Peyer's patch (tissue), 4 donors: ENCODE data around the gene ZNF57. TPM values are rescaled to one million over a fixed set of nuclear protein-coding genes. Genes with fewer than 3 reads are reported as not detected.
A peak's percentile ranks its signal among the peaks of the same experiment; 100 is the strongest.
"Not testable (repeated sequence)": the region's sequence is repeated elsewhere in the genome, so short reads cannot be mapped to it uniquely, and the experiment has no call there.

Experiments
- DNase-seq, 3 donors: peaks; one replicate each; pipeline ENCODE4 v3.0.0-alpha.2; 2017 to 2019
- H3K27ac ChIP-seq, 4 donors: fragments of 200-600 bp; sonication (generic); one replicate each; pipeline ENCODE4 v1.5.1; 2016 to 2019
- H3K27me3 ChIP-seq, 2 donors: fragments of 200-600 bp; sonication (generic); one replicate each; pipeline ENCODE4 v1.5.1; 2019
- H3K36me3 ChIP-seq, 3 donors: fragments of 200-600 bp; sonication (generic); one replicate each; pipeline ENCODE4 v1.5.1; 2016 to 2019
- H3K4me1 ChIP-seq, 4 donors: fragments of 200-600 bp; sonication (generic); one replicate each; pipeline ENCODE4 v1.5.1; 2016 to 2019
- H3K4me3 ChIP-seq, 4 donors: fragments of 200-600 bp; sonication (generic); 1 replicate in 3 of 4; 2 replicates in 1 of 4; pipeline ENCODE4 v1.5.1; 2016 to 2019; ENCODE audit warnings: mild to moderate bottlenecking in 1 of 4
- H3K9me3 ChIP-seq, 4 donors: fragments of 200-600 bp; sonication (generic); one replicate each; pipeline ENCODE4 v1.5.1; 2016 to 2019; ENCODE audit warnings: mild to moderate bottlenecking in 1 of 4
- CTCF ChIP-seq, 6 experiments: fragments of 450-650 bp in 4 of 6; fragments of 200-600 bp in 2 of 6; sonication (generic) in 1 of 6; IDR thresholded peaks; one replicate each; pipeline ENCODE4 v1.5.1; 2017 to 2019; ENCODE audit warnings: antibody characterized with exemption in 6 of 6, mild to moderate bottlenecking in 3 of 6, moderate library complexity in 1 of 6
- POLR2A ChIP-seq, 2 donors: fragments of 450-650 bp; IDR thresholded peaks; one replicate each; pipeline ENCODE4 v1.5.1; 2017; ENCODE audit warnings: antibody characterized with exemption in 2 of 2, mild to moderate bottlenecking in 2 of 2, moderate library complexity in 2 of 2
- total RNA-seq, 4 donors: library from RNA; depleted of rRNA; stranded (reverse); fragments of >200 nt; gene quantifications; one replicate each; pipeline ENCODE4 v1.1.0, GENCODE V29; 2016

ZNF57 gene
- total RNA-seq, 4 donors from 2014 or later, result 2.5 to 24.1 (median 19.3) TPM

DNA sequence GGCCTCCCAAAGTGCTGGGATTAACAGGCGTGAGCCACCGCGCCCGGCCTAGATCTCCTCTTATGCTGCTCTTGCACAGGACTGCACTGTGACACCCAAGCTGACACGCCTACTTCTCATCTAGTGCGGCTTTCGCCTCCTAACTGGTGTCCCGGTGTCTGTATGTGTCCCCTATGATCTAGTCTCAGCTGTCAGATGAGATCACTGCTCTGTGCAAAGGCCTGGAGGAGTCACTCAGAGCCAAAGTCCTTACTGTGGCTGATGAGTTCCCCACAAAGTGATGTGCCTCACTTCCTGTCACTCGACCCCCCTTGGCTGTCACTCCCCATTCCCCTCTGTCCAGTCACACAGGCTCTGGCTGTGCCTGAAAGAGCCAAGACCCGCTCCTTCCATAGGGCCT lies 31.1 kb upstream of the ZNF57 start:
- no peaks in the 10 kb centered on the region for H3K4me1 ChIP-seq
- H3K36me3 ChIP-seq, result no peaks in the 10 kb centered on the region
- H3K27me3 ChIP-seq, result no peaks in the 10 kb centered on the region
- no peaks in the 10 kb centered on the region for H3K9me3 ChIP-seq
- no peak overlapping the region for H3K4me3 ChIP-seq
- no peak for DNase-seq
- H3K27ac ChIP-seq, result no peak overlapping the region
- TF ChIP-seq POLR2A (IDR thresholded peaks at IDR 0.05) (no peak), CTCF (IDR thresholded peaks at IDR 0.05) (no peak)

DNA sequence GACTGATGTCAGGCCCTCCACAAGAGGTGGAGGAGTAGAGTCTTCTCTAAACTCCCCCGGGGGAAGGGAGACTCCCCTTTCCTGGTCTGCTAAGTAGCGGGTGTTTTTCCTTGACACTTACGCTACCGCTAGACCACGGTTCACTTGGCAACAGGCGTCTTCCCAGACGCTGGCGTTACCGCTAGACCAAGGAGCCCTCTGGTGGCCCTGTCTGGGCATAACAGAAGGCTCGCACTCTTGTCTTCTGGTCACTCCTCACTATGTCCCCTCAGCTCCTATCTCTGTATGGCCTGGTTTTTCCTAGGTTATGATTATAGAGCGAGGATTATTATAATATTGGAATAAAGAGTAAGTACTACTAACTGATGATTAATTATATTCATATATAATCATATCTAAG lies 28.6 kb upstream of the ZNF57 start:
- TF ChIP-seq CTCF (IDR thresholded peaks at IDR 0.05), result peak in 5 of 6 experiments; percentile 13 to 45 (median 31)
- not testable (repeated sequence) for H3K4me1 ChIP-seq, H3K4me3 ChIP-seq, H3K36me3 ChIP-seq, DNase-seq, H3K27me3 ChIP-seq, H3K27ac ChIP-seq
- peaks cover 0 to 11% (median 2%) of the 10 kb centered on the region in 4 donors for H3K9me3 ChIP-seq

- no peak for DNase-seq
- no peak overlapping the region for H3K27ac ChIP-seq
- H3K4me1 ChIP-seq, result no peaks in the 10 kb centered on the region
- TF ChIP-seq CTCF (IDR thresholded peaks at IDR 0.05) (no peak), POLR2A (IDR thresholded peaks at IDR 0.05) (no peak)
- no peak overlapping the region for H3K4me3 ChIP-seq
- H3K36me3 ChIP-seq, result no peaks in the 10 kb centered on the region
- H3K9me3 ChIP-seq, result peaks cover 0 to 29% (median 15%) of the 10 kb centered on the region in 4 donors
- H3K27me3 ChIP-seq, result no peaks in the 10 kb centered on the region
These were observed 23.1 kb upstream of the ZNF57 start for GRCh38 chr19:2877398-2878331.

DNA sequence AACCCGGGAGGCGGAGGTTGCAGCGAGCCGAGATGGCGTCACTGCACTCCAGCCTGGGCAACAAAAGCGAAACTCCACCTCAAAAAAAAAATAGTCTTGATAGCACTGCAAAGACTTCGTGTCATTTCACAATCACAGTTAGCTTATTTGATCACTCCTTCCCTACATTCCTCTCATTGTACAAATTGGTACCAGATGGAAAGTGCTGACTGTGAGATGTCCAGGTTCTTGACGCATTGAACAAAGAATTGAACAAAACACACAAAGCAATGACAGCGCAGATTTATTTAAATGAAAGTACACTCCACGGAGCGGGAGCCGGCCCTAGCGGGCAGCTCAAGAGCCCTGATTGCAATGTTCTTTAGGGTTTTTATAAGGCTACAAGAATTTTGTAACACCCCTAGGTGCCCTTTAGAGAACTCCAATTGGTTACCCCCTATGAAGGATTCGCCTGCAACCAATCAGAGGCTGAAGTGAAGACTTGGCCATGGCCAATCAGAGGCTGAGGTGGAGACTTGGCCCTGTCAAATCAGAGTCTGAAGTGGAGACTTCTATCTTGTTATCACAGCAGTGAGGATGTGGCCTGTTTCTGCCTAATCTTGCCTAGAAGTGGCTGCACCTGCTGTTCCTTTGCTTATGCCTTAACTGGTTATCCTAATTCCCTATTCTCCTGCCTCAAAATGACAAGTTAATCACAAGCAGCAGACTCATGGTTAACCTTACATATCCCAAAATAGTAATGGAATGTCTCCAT lies 16.9 kb upstream of the ZNF57 start:
- H3K4me1 ChIP-seq, result no peaks in the 10 kb centered on the region
- no peak for DNase-seq
- H3K36me3 ChIP-seq, result no peaks in the 10 kb centered on the region
- peaks cover 0 to 6% (median 1%) of the 10 kb centered on the region in 4 donors for H3K9me3 ChIP-seq
- H3K27ac ChIP-seq, result no peak overlapping the region
- no peak overlapping the region for H3K4me3 ChIP-seq
- TF ChIP-seq POLR2A (IDR thresholded peaks at IDR 0.05), result no peak
- TF ChIP-seq CTCF (IDR thresholded peaks at IDR 0.05), result no peak
- no peaks in the 10 kb centered on the region for H3K27me3 ChIP-seq

DNA sequence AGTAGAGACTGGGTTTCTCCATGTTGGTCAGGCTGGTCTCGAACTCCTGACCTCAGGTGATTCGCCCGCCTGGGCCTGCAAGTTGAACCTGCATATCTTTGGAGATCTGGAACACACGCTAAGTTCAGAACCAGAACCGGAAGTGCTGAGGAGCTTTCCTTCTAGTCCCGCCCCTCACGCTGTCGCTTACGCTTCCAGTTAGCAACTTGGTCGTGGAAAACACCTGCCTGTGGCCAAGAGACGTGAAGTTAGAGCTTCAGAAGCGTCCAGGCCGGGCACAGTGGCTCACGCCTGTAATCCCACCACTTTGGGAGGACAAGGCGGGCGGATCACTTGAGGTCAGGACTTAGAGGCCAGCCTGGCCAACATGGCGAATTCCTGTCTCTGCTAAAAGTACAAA lies 15.0 kb upstream of the ZNF57 start:
- TF ChIP-seq CTCF (IDR thresholded peaks at IDR 0.05) (no peak), POLR2A (IDR thresholded peaks at IDR 0.05) (no peak)
- Histone ChIP-seq H3K36me3 (no peaks in the 10 kb centered on the region), H3K27ac (no peak overlapping the region)

More for the DNA sequence above, 15.0 kb upstream of the ZNF57 start:
- no peak overlapping the region for H3K4me3 ChIP-seq
- no peak for DNase-seq
- no peaks in the 10 kb centered on the region for H3K9me3 ChIP-seq
- H3K27me3 ChIP-seq, result no peaks in the 10 kb centered on the region
- no peaks in the 10 kb centered on the region for H3K4me1 ChIP-seq
